Kidney glomerular epithelial cell (primary cell): Measurements from ENCODE around the gene ATPAF1.
"Not testable (repeated sequence)": the region's sequence is repeated elsewhere in the genome, so short reads cannot be mapped to it uniquely, and the experiment has no call there.

ENCODE experiments used
- DNase-seq: peaks from one replicate; lab custom pipeline; 2025; lab: John Stamatoyannopoulos, UW

Gene ATPAF1

GRCh38 chr1:46667782-46668760, at the start of gene ATPAF1:
Gene ATPAF1, minus strand, starts transcription at chr1:46668364. Its CDS starts 42 bp downstream, at chr1:46668322.
- peak; percentile 30 for DNase-seq

- no peak for DNase-seq
Observed at GRCh38 chr1:46717654-46718053, 49.5 kb upstream of the ATPAF1 start.

- no peak for DNase-seq
Observed at GRCh38 chr1:46714976-46715375, 46.8 kb upstream of the ATPAF1 start.

- DNase-seq, result no peak
Observed at GRCh38 chr1:46708121-46708520, 40.0 kb upstream of the ATPAF1 start.

- DNase-seq, result no peak
Observed at GRCh38 chr1:46705408-46705807, 37.2 kb upstream of the ATPAF1 start.

GRCh38 chr1:46703927-46704641, 35.9 kb upstream of the ATPAF1 start:
- no peak for DNase-seq

GRCh38 chr1:46699666-46700065, 31.5 kb upstream of the ATPAF1 start:
- no peak for DNase-seq

GRCh38 chr1:46697053-46697452, 28.9 kb upstream of the ATPAF1 start:
- no peak for DNase-seq

GRCh38 chr1:46694676-46695075, 26.5 kb upstream of the ATPAF1 start:
- not testable (repeated sequence) for DNase-seq

- DNase-seq, result no peak
Observed at GRCh38 chr1:46692811-46693770, 24.9 kb upstream of the ATPAF1 start.

GRCh38 chr1:46691997-46692790, 24.0 kb upstream of the ATPAF1 start:
- DNase-seq, result no peak

GRCh38 chr1:46690931-46691421, 22.8 kb upstream of the ATPAF1 start:
- no peak for DNase-seq

- DNase-seq, result no peak
Observed at GRCh38 chr1:46689897-46690296, 21.7 kb upstream of the ATPAF1 start.

GRCh38 chr1:46689356-46689755, 21.2 kb upstream of the ATPAF1 start:
- DNase-seq, result no peak

GRCh38 chr1:46687921-46688509, 19.9 kb upstream of the ATPAF1 start:
- DNase-seq, result no peak

- DNase-seq, result no peak
Observed at GRCh38 chr1:46687093-46687659, 19.0 kb upstream of the ATPAF1 start.

- DNase-seq, result no peak
Observed at GRCh38 chr1:46686255-46686654, 18.1 kb upstream of the ATPAF1 start.

- no peak for DNase-seq
Observed at GRCh38 chr1:46684670-46685069, 16.5 kb upstream of the ATPAF1 start.

- no peak for DNase-seq
Observed at GRCh38 chr1:46682064-46682463, 13.9 kb upstream of the ATPAF1 start.
